Mesodermal cell (in vitro differentiated cells): Measurements from ENCODE around the gene SLC25A44.
"Not testable (repeated sequence)": the region's sequence is repeated elsewhere in the genome, so short reads cannot be mapped to it uniquely, and the experiment has no call there.

ENCODE experiments used
- H3K27ac ChIP-seq: 2 replicates; pipeline ENCODE4 v1.7.0; 2013; ENCODE audit warnings: mild to moderate bottlenecking, low read depth, low read length, moderate library complexity; ENCODE audit not compliant: severe bottlenecking
- H3K36me3 ChIP-seq: 2 replicates; pipeline ENCODE4 v1.7.1; 2013; ENCODE audit warnings: mild to moderate bottlenecking, low read length, moderate library complexity; ENCODE audit not compliant: control insufficient read depth, insufficient read depth
- H3K4me1 ChIP-seq: one replicate; pipeline ENCODE4 v1.7.1; 2013; ENCODE audit warnings: mild to moderate bottlenecking, low read length; ENCODE audit not compliant: insufficient read depth, control insufficient read depth, poor library complexity, severe bottlenecking
- H3K4me3 ChIP-seq: 2 replicates; pipeline ENCODE4 v1.7.0; 2013; ENCODE audit warnings: low read length, control low read depth, mild to moderate bottlenecking; ENCODE audit not compliant: insufficient read depth, poor library complexity, severe bottlenecking; ENCODE audit errors: extremely low read depth
- H3K9me3 ChIP-seq: 2 replicates; pipeline ENCODE4 v1.7.1; 2013; ENCODE audit warnings: mild to moderate bottlenecking, low read length, moderate library complexity; ENCODE audit not compliant: control insufficient read depth
- WGBS, 2 experiments: methylation state at CpG; one replicate each; pipeline ENCODE4 v1.1.5; 2013; ENCODE audit warnings: missing lambda C conversion rate in 2 of 2; ENCODE audit not compliant: insufficient coverage in 2 of 2; 5-methylcytosine and 5-hydroxymethylcytosine counted together

Gene SLC25A44

GRCh38 chr1:156211243-156211642, 17.3 kb downstream of the SLC25A44 start:
- H3K27ac ChIP-seq, result no peak overlapping the region
- H3K4me3 ChIP-seq, result no peak overlapping the region
- no peaks in the 10 kb centered on the region for H3K4me1 ChIP-seq
- WGBS, 2 experiments, result 100% methylated on average over 1 of the region's 3 CpGs
- H3K36me3 ChIP-seq, result peaks cover 67% of the 10 kb centered on the region
- H3K9me3 ChIP-seq, result no peaks in the 10 kb centered on the region

- WGBS, 2 experiments, result 94 to 100% methylated on average over 1 to 7 of the region's 9 CpGs
- H3K4me1 ChIP-seq, result no peaks in the 10 kb centered on the region
- no peaks in the 10 kb centered on the region for H3K9me3 ChIP-seq
- peak overlapping the region; percentile 46 for H3K27ac ChIP-seq
- H3K36me3 ChIP-seq, result peaks cover 59% of the 10 kb centered on the region
- H3K4me3 ChIP-seq, result peak overlapping the region; percentile 62
Observed at GRCh38 chr1:156212130-156212529, 18.2 kb downstream of the SLC25A44 start.

- Histone ChIP-seq H3K36me3 (peaks cover 54% of the 10 kb centered on the region), H3K4me1 (no peaks in the 10 kb centered on the region), H3K27ac (peak within 1 kb of the TSS; percentile 98), H3K4me3 (peak within 1 kb of the TSS; percentile 62), H3K9me3 (no peaks in the 10 kb centered on the region)
- 0 to 1% methylated on average over 57 of the region's 61 CpGs for WGBS, 2 experiments
Observed at GRCh38 chr1:156212833-156213643, 19.1 kb downstream of the SLC25A44 start, which contains the start of gene PMF1. PMF1 (plus strand) TSS chr1:156213007; CDS start chr1:156213016, 9 bp downstream.

- WGBS, 2 experiments, result 40 to 44% methylated on average over 1 to 5 of the region's 11 CpGs
- Histone ChIP-seq H3K4me3 (peak overlapping the region; percentile 62), H3K27ac (peak overlapping the region; percentile 98), H3K36me3 (peaks cover 51% of the 10 kb centered on the region), H3K4me1 (no peaks in the 10 kb centered on the region), H3K9me3 (no peaks in the 10 kb centered on the region)
Observed at GRCh38 chr1:156213644-156213966, 19.7 kb downstream of the SLC25A44 start.

- WGBS, 2 experiments, result 94 to 95% methylated on average over 9 to 15 of the region's 16 CpGs
- H3K4me1 ChIP-seq, result no peaks in the 10 kb centered on the region
- H3K4me3 ChIP-seq, result peak overlapping the region; percentile 62
- peak overlapping the region; percentile 98 for H3K27ac ChIP-seq
- H3K9me3 ChIP-seq, result no peaks in the 10 kb centered on the region
- peaks cover 45% of the 10 kb centered on the region for H3K36me3 ChIP-seq
Observed at GRCh38 chr1:156214024-156214748, 20.3 kb downstream of the SLC25A44 start.

GRCh38 chr1:156216361-156217086, 22.6 kb downstream of the SLC25A44 start:
- H3K36me3 ChIP-seq, result peaks cover 36% of the 10 kb centered on the region
- H3K4me3 ChIP-seq, H3K27ac ChIP-seq, H3K4me1 ChIP-seq, H3K9me3 ChIP-seq: not testable (repeated sequence)
- whole genome bisulfite sequencing, 2 experiments, result 95 to 96% methylated on average over 42 to 45 of the region's 55 CpGs

GRCh38 chr1:156217871-156218270, 24.0 kb downstream of the SLC25A44 start:
- Histone ChIP-seq H3K36me3 (peaks cover 43% of the 10 kb centered on the region), H3K4me1 (no peaks in the 10 kb centered on the region), H3K4me3 (no peak overlapping the region), H3K9me3 (no peaks in the 10 kb centered on the region), H3K27ac (peak overlapping the region; percentile 5)
- 93% methylated on average over 2 of the region's 2 CpGs; no CpG with 5 or more reads in 1 of the 2 experiments for WGBS, 2 experiments

- H3K36me3 ChIP-seq, result peaks cover 46% of the 10 kb centered on the region
- no peak overlapping the region for H3K27ac ChIP-seq
- peaks cover under 1% of the 10 kb centered on the region for H3K4me1 ChIP-seq
- H3K9me3 ChIP-seq, result no peaks in the 10 kb centered on the region
- H3K4me3 ChIP-seq, result no peak overlapping the region
- 100% methylated on average over 4 to 7 of the region's 9 CpGs for WGBS, 2 experiments
Observed at GRCh38 chr1:156220226-156220625, 26.3 kb downstream of the SLC25A44 start.

- peaks cover 53% of the 10 kb centered on the region for H3K36me3 ChIP-seq
- H3K4me1 ChIP-seq, result peaks cover 4% of the 10 kb centered on the region
- no peaks in the 10 kb centered on the region for H3K9me3 ChIP-seq
- WGBS, 2 experiments, result 87 to 95% methylated on average over 6 to 7 of the region's 13 CpGs
- no peak overlapping the region for H3K4me3 ChIP-seq
- no peak overlapping the region for H3K27ac ChIP-seq
Observed at GRCh38 chr1:156221986-156222692, 28.2 kb downstream of the SLC25A44 start.

- H3K36me3 ChIP-seq, result peaks cover 61% of the 10 kb centered on the region
- no peak overlapping the region for H3K27ac ChIP-seq
- H3K4me3 ChIP-seq, result no peak overlapping the region
- H3K9me3 ChIP-seq, result no peaks in the 10 kb centered on the region
- WGBS, 2 experiments, result 0% methylated on average over 1 of the region's 2 CpGs; no CpG with 5 or more reads in 1 of the 2 experiments
- H3K4me1 ChIP-seq, result peaks cover 4% of the 10 kb centered on the region
Observed at GRCh38 chr1:156225677-156226014, 31.7 kb downstream of the SLC25A44 start.
